HL-60 (cell line): ENCODE results near the gene COL4A2.

Experiments used
- DNase-seq, 2 experiments: peaks; one replicate each; pipeline ENCODE4 v3.0.0-alpha.2; 2010 to 2020; ENCODE audit warnings: low read depth in 1 of 2, low spot score in 1 of 2
- H3K27ac ChIP-seq: fragments of 250-450 bp; sonication (Bioruptor Pico); replicated peaks from 2 replicates; pipeline ENCODE4 v1.5.1; 2020; ENCODE audit warnings: mild to moderate bottlenecking, moderate library complexity
- H3K27me3 ChIP-seq: fragments of 250-450 bp; sonication (Bioruptor Pico); 2 replicates; pipeline ENCODE4 v1.5.1; 2021; ENCODE audit warnings: mild to moderate bottlenecking, moderate library complexity; ENCODE audit not compliant: insufficient read depth, poor library complexity, severe bottlenecking
- H3K4me3 ChIP-seq: replicated peaks from 2 replicates; pipeline ENCODE4 v1.5.1; 2011; ENCODE audit warnings: mild to moderate bottlenecking, control low read depth, low read length; ENCODE audit not compliant: insufficient read depth
- GABPA ChIP-seq: IDR thresholded peaks from 2 replicates; pipeline ENCODE4 v1.6.1; 2012; ENCODE audit warnings: low read depth
- POLR2AphosphoS5 ChIP-seq: IDR thresholded peaks from 2 replicates; pipeline ENCODE4 v1.6.1; 2012; ENCODE audit warnings: low read depth
- SPI1 ChIP-seq: IDR thresholded peaks from 2 replicates; pipeline ENCODE4 v1.6.1; 2012; ENCODE audit warnings: low read depth, mild to moderate bottlenecking, borderline replicate concordance
- TF ChIP-seq, protein P1 (sequence below): IDR thresholded peaks from one replicate; pipeline ENCODE4 v1.5.1; 2011; ENCODE audit warnings: low read length, control low read depth, inconsistent platforms; ENCODE audit not compliant: insufficient read depth
- TF ChIP-seq, protein P2 (sequence below): IDR thresholded peaks from 2 replicates; pipeline ENCODE4 v1.6.1; 2012; ENCODE audit warnings: low read depth; ENCODE audit not compliant: insufficient replicate concordance

Gene COL4A2

GRCh38 chr13:110307767-110308655 lies 927 bp downstream of the COL4A2 start:
- Histone ChIP-seq H3K27me3 (peaks cover 85% of the 10 kb centered on the region), H3K4me3 (no peak overlapping the region), H3K27ac (no peak overlapping the region)
- no peak for TF ChIP-seq GABPA
- TF ChIP-seq, protein P1, sequence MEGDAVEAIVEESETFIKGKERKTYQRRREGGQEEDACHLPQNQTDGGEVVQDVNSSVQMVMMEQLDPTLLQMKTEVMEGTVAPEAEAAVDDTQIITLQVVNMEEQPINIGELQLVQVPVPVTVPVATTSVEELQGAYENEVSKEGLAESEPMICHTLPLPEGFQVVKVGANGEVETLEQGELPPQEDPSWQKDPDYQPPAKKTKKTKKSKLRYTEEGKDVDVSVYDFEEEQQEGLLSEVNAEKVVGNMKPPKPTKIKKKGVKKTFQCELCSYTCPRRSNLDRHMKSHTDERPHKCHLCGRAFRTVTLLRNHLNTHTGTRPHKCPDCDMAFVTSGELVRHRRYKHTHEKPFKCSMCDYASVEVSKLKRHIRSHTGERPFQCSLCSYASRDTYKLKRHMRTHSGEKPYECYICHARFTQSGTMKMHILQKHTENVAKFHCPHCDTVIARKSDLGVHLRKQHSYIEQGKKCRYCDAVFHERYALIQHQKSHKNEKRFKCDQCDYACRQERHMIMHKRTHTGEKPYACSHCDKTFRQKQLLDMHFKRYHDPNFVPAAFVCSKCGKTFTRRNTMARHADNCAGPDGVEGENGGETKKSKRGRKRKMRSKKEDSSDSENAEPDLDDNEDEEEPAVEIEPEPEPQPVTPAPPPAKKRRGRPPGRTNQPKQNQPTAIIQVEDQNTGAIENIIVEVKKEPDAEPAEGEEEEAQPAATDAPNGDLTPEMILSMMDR, result no peak
- TF ChIP-seq POLR2AphosphoS5, result no peak
- TF ChIP-seq, protein P2, sequence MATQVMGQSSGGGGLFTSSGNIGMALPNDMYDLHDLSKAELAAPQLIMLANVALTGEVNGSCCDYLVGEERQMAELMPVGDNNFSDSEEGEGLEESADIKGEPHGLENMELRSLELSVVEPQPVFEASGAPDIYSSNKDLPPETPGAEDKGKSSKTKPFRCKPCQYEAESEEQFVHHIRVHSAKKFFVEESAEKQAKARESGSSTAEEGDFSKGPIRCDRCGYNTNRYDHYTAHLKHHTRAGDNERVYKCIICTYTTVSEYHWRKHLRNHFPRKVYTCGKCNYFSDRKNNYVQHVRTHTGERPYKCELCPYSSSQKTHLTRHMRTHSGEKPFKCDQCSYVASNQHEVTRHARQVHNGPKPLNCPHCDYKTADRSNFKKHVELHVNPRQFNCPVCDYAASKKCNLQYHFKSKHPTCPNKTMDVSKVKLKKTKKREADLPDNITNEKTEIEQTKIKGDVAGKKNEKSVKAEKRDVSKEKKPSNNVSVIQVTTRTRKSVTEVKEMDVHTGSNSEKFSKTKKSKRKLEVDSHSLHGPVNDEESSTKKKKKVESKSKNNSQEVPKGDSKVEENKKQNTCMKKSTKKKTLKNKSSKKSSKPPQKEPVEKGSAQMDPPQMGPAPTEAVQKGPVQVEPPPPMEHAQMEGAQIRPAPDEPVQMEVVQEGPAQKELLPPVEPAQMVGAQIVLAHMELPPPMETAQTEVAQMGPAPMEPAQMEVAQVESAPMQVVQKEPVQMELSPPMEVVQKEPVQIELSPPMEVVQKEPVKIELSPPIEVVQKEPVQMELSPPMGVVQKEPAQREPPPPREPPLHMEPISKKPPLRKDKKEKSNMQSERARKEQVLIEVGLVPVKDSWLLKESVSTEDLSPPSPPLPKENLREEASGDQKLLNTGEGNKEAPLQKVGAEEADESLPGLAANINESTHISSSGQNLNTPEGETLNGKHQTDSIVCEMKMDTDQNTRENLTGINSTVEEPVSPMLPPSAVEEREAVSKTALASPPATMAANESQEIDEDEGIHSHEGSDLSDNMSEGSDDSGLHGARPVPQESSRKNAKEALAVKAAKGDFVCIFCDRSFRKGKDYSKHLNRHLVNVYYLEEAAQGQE, result no peak
- no peak for TF ChIP-seq SPI1
- DNase-seq, result no peak

DNA sequence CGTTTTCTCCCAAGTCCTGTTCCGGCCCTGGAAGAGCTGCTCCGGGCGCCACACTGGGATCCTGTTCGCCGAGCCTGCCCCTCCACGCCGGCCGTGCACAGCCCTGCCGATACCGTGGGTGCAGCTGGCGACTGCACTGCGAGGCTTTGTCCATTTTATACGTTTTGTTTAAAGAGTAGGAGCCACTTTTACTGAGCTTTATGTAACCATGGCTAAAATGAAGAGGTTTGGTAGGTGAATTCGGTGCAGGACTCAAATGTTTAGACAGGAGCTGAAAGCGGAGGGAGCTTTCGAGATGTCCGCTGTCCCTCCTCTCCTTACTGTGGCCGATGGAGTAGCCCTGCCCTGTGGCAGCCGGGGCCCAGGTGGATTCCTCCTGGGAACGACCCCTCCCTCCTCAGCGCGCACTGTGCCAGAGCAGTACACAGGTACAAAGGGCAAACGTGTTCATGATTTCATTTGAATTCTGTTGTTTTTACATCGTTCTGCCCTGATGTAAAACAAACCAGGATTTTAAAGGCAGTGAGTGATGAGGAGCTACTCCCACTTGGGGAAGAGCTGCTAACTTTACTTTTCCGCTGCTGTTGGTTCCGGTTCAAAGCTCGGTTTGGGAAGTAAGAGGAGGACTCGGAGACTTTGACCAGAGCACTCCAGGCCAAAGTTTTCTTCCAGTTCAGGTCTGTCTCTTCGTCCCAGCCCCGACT lies 1.7 kb downstream of the COL4A2 start:
- H3K27me3 ChIP-seq, result peaks cover 83% of the 10 kb centered on the region
- H3K27ac ChIP-seq, result no peak overlapping the region
- H3K4me3 ChIP-seq, result no peak overlapping the region
- DNase-seq, result no peak
- TF ChIP-seq GABPA (no peak), POLR2AphosphoS5 (no peak), SPI1 (no peak)
- TF ChIP-seq, protein P1, result no peak
- TF ChIP-seq, protein P2, result no peak

DNA sequence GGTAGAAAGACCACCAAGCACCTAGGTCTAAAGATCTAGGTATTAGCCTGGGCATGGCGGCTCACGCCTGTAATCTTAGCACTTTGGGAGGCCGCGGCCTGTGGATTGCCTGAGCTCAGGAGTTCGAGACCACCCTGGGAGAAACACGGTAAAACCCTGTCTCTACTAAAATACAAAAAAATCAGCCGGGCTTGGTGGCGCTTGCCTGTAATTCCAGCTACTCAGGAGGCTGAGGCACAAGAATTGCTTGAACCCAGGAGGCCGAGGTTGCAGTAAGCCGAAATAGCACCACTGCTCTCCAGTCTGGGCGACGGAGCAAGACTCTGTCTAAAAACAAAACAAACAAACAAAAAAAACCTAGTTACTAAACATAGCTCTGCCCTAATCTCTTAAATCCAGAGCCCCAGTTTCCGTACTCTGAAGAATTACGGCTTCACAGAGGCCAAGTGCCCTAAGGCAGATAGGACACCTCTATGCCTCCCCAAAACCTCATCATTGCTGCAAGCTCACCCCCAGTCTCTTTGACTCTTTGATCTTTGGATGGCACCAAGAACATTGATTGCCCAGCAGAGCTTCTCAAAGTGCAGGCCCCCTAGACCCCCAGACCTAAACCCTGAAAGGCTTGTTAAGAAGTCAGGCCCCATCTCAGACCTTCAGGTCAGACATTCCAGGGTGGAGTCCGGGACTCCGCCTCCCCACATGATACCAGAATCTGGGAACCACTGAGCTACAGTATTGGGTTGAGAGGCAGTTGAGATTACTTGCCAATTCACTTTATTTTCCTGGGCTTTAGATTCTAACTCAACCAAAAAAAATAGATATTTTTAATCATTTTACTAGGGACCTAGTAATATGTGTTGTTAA lies 2.8 kb downstream of the COL4A2 start:
- no peak for DNase-seq
- H3K27ac ChIP-seq, result no peak overlapping the region
- H3K4me3 ChIP-seq, result no peak overlapping the region

More for the DNA sequence above, 2.8 kb downstream of the COL4A2 start:
- TF ChIP-seq, protein P1, result no peak
- TF ChIP-seq SPI1 (no peak), POLR2AphosphoS5 (no peak), GABPA (no peak)
- TF ChIP-seq, protein P2, result no peak
- peaks cover 72% of the 10 kb centered on the region for H3K27me3 ChIP-seq
